ENCODE measurements around the gene CD207.
A peak's percentile ranks its signal among the peaks of the same experiment; 100 is the strongest.
"Not testable (repeated sequence)": the region's sequence is repeated elsewhere in the genome, so short reads cannot be mapped to it uniquely, and the experiment has no call there.

CD207 gene

DNA sequence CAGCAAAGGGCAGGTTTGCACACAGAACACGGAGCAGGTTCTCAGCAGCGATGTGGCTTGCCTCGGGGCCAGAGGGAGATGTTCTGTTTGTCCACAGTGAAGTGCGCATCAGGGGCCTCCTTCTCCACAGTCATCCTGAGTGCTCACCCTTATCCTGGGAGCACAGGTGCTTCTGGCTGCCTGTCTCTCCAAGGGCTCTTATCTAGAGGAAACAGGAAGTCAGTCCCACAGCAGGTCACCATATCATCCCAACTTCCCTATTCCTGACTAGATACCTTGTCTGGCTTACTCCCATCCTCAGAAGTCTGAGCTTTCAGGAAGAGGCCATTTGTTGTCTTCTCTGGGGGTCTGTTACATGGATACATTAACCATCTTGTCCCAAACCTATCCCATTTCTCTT, at the start of gene CD207:
Gene CD207 (minus strand): TSS at position 174 of the 400 bp plus-strand sequence. CDS start 40 bp downstream, at position 134.
- no peak for DNase-seq

- not testable (repeated sequence) for DNase-seq
Observed at GRCh38 chr2:70878543-70878942, 42.9 kb upstream of the CD207 start.

GRCh38 chr2:70876138-70876537, 40.5 kb upstream of the CD207 start:
- not testable (repeated sequence) for DNase-seq

- DNase-seq, result no peak
Observed at GRCh38 chr2:70873541-70873940, 37.9 kb upstream of the CD207 start.

DNA sequence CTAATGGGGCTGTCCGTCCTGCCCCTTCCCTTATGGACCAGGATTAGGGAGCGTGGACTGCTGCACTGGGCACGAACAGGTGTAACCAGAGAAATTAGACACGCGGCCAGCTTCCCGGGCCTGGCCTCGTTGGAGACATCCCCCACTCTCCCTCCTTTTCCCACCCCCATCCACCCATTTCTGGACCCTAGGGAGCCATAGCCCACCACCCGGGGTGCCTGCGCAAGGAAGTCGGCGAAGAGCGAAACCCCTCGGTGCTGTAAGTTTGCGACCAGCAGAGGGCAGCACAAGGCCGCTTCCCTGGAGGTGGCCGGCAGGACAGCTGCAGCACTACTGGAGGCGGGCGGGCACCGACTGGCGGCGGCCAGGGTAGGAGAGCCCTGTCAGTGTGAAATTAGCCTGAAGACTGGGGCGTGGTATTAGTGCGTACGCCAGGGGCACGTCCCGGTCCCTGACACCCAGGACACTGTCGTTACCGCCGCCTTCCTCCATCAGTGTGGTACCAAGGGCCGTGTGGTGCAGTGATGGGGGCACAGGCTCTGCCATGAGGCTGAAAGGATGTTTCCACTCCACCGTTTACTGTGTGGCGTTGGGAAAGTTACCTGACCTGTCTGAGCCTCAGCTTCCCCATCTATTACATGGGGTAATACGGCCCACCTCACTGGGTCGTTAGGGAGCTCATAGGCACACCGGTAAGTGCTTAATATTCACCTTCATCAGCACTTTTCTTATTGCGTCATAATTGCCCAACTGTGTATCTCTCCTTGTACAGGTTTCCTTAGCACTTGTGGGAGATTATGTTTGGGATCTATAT, 36.0 kb upstream of the CD207 start:
- peak; percentile 72 for DNase-seq

GRCh38 chr2:70870790-70871189, 35.2 kb upstream of the CD207 start:
- DNase-seq, result no peak

- DNase-seq, result no peak
Observed at GRCh38 chr2:70868970-70869369, 33.4 kb upstream of the CD207 start.

GRCh38 chr2:70861777-70862625, 26.4 kb upstream of the CD207 start:
- peak; percentile 65 for DNase-seq

DNA sequence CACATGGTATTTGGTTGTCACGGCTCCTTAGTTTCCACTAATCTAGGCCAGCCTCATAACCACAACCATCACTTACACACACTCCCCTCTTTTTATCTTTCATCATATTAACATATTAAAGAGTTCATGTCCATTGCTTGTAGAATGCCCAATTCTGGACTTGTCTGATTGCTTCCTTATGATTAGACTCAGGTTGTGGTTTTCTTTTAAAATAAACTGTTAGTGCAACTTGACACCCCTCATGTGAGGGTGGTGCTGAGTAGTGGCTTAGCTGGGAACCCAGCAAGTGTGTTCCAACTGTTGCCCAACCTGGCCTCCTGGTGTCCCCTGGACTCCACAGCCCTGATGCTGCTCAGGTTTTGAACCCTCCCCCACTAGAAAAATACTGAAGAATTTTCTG, 20.1 kb upstream of the CD207 start:
- DNase-seq, result no peak

DNA sequence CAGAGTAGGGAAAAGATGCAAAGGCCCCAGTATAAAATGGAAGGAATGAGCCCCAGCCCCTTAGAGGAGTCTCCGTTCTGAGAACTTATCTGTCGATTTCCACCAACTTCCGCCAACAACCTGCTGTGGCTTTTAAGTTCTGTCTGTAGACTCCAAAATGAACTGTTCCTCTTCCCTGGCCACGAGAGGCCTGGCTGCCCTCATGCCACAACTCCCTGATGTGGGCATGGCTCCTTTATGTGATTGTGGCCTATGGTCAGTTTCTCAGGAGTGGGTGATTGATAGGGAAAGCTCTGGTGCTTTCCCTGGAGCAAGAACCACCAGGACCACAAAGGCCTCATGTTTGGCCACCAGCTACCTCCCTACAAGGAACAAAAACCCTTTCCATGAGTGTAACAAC, 18.8 kb upstream of the CD207 start:
- no peak for DNase-seq

GRCh38 chr2:70852824-70853223, 17.2 kb upstream of the CD207 start:
- no peak for DNase-seq

GRCh38 chr2:70851704-70852103, 16.1 kb upstream of the CD207 start:
- no peak for DNase-seq

GRCh38 chr2:70850925-70851324, 15.3 kb upstream of the CD207 start:
- no peak for DNase-seq

GRCh38 chr2:70842401-70842800, 6.8 kb upstream of the CD207 start:
- DNase-seq, result no peak

GRCh38 chr2:70837980-70838925, 2.6 kb upstream of the CD207 start:
- no peak for DNase-seq

DNA sequence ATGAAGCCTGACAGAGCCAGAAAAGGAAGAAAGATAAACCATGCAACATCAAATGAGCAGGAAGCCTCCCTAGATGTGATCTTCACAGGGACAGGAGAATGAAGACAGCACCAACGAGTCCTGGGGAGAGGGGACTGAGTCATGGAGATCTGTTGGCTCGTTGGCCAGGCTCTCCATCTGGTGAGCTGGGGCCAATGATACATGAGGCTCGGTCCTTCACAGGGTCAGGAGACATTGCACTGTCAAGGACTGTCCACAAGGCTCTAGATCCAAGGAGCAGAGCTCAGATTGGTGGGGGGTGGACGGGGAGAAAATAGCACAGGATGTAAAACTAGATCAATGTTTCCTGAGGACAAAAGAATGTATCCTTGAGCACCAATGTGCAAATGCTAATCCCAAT, 735 bp downstream of the CD207 start:
- no peak for DNase-seq

DNA sequence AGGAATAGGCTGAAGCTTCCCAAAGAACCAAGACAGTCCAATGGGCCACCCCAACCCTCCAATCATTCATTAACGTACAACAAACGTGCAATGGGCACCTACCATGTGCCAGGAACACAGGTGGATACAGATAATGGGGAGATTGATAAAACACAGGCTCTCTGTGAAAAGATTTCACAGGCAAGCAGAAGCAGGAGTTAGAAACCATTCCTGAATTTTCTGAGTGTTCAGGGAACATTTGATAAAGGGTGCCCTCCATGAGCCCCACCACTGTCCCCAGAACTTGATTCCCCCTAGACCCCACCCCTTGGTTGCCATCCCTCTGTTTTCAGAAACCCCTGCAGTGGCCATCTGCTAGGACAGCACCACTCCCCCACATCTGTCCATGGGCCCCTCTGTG, 1.5 kb downstream of the CD207 start:
- DNase-seq, result no peak

DNA sequence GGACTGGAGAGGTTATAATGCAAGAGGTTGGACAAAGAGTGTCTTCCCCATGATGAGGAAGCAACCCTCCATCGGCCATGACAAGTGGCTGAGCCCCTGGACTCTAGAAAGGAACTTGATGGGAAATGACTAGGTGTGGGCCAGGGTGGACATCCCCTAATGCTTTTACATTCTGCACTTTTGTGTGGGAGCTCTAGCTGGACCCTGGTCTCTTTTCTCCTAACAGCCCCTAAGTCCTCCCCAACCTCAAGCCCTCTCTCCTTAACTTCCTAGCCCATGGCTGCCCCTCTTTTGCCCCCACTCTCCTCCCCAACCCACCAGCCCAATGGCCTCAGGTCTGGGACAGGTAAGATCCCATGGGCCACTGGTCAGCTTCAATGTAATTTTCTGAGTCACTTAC, 2.4 kb downstream of the CD207 start:
- DNase-seq, result no peak

GRCh38 chr2:70832386-70832785, 3.2 kb downstream of the CD207 start:
- no peak for DNase-seq

DNA sequence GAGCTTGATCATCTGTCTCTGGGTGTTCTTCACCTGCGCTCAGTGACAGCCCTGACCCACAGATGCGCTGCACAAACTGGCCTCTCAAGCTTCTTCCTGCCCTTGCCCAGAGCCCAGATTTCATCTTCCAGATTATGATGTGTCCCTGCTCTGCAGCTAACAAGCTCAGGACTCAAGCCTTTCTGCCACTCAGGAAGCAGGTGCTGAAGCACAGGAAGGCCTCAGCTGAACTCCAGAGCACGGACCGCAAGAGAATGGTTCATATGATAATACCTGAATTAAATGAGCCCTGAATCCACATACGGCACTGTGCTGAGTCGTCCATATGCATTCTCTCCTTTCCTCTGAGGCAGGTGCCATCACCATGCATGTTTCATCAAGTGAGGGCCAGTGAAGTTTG, 3.8 kb downstream of the CD207 start:
- DNase-seq, result no peak

- no peak for DNase-seq
Observed at GRCh38 chr2:70830366-70830765, 5.2 kb downstream of the CD207 start.

GRCh38 chr2:70829916-70830315, 5.7 kb downstream of the CD207 start:
- no peak for DNase-seq
